Stimulated activated memory B cell treated with anti-CD40 and anti-IgM and Interleukin-4, amounts not matched to agents 10 μg/mL and 1 μg/mL and 100 μg/mL, for 72 hours (primary cell): ENCODE data around the gene OR5H14.
"Not testable (repeated sequence)": the region's sequence is repeated elsewhere in the genome, so short reads cannot be mapped to it uniquely, and the experiment has no call there.

ENCODE experiments used
- ATAC-seq: fragments of 150-1000 bp; cut with Tn5 transposase; 2 replicates; pipeline ENCODE4 v1.10.0; 2021
- H3K27ac Mint-ChIP-seq: one replicate; pipeline ENCODE4 v1.8.0; 2022; ENCODE audit warnings: mild to moderate bottlenecking, mixed read lengths
- H3K27me3 Mint-ChIP-seq: one replicate; pipeline ENCODE4 v1.8.0; 2022; ENCODE audit warnings: mixed read lengths
- H3K36me3 Mint-ChIP-seq: one replicate; pipeline ENCODE4 v1.8.0; 2022; ENCODE audit warnings: mixed read lengths
- H3K4me1 Mint-ChIP-seq: one replicate; pipeline ENCODE4 v1.8.0; 2022; ENCODE audit warnings: mixed read lengths
- H3K4me3 Mint-ChIP-seq: one replicate; pipeline ENCODE4 v1.8.0; 2022; ENCODE audit warnings: mild to moderate bottlenecking, moderate library complexity, mixed read lengths
- H3K9me3 Mint-ChIP-seq: one replicate; pipeline ENCODE4 v1.8.0; 2022; ENCODE audit warnings: mixed read lengths

OR5H14 gene

GRCh38 chr3:98147179-98147578 lies at the start of gene OR5H14:
OR5H14 (plus strand) TSS chr3:98147479; CDS start chr3:98149386, 1,907 bp downstream.
- Mint-ChIP-seq H3K4me3 (no peak within 1 kb of the TSS), H3K4me1 (no peaks in the 10 kb centered on the region), H3K27me3 (no peaks in the 10 kb centered on the region), H3K36me3 (no peaks in the 10 kb centered on the region), H3K9me3 (peaks cover 3% of the 10 kb centered on the region), H3K27ac (no peak within 1 kb of the TSS)
- ATAC-seq, result no peak

- ATAC-seq, result no peak
- Mint-ChIP-seq H3K9me3 (peaks cover 2% of the 10 kb centered on the region), H3K4me1 (no peaks in the 10 kb centered on the region), H3K4me3 (no peak overlapping the region), H3K27me3 (no peaks in the 10 kb centered on the region), H3K27ac (no peak overlapping the region), H3K36me3 (no peaks in the 10 kb centered on the region)
These were observed 47.4 kb upstream of the OR5H14 start for GRCh38 chr3:98099848-98100247.

- Mint-ChIP-seq H3K27me3 (no peaks in the 10 kb centered on the region), H3K4me3 (no peak overlapping the region), H3K36me3 (no peaks in the 10 kb centered on the region), H3K4me1 (no peaks in the 10 kb centered on the region), H3K27ac (no peak overlapping the region), H3K9me3 (peaks cover 6% of the 10 kb centered on the region)
- ATAC-seq, result no peak
These were observed 39.1 kb upstream of the OR5H14 start for GRCh38 chr3:98108162-98108561.

- Mint-ChIP-seq H3K4me3 (no peak overlapping the region), H3K36me3 (no peaks in the 10 kb centered on the region), H3K27ac (no peak overlapping the region), H3K9me3 (peaks cover 6% of the 10 kb centered on the region), H3K4me1 (no peaks in the 10 kb centered on the region), H3K27me3 (no peaks in the 10 kb centered on the region)
- no peak for ATAC-seq
These were observed 37.3 kb upstream of the OR5H14 start for GRCh38 chr3:98109807-98110549.

GRCh38 chr3:98110550-98110908 lies 36.8 kb upstream of the OR5H14 start:
- no peaks in the 10 kb centered on the region for H3K4me1 Mint-ChIP-seq
- no peak overlapping the region for H3K27ac Mint-ChIP-seq
- peaks cover 6% of the 10 kb centered on the region for H3K9me3 Mint-ChIP-seq
- no peaks in the 10 kb centered on the region for H3K27me3 Mint-ChIP-seq
- ATAC-seq, result no peak
- no peak overlapping the region for H3K4me3 Mint-ChIP-seq
- H3K36me3 Mint-ChIP-seq, result no peaks in the 10 kb centered on the region

- peaks cover 11% of the 10 kb centered on the region for H3K9me3 Mint-ChIP-seq
- no peak overlapping the region for H3K4me3 Mint-ChIP-seq
- H3K4me1 Mint-ChIP-seq, result no peaks in the 10 kb centered on the region
- no peaks in the 10 kb centered on the region for H3K36me3 Mint-ChIP-seq
- H3K27ac Mint-ChIP-seq, result no peak overlapping the region
- ATAC-seq, result no peak
- H3K27me3 Mint-ChIP-seq, result peaks cover 14% of the 10 kb centered on the region
These were observed 33.0 kb upstream of the OR5H14 start for GRCh38 chr3:98114264-98114663.

- Mint-ChIP-seq H3K4me1 (no peaks in the 10 kb centered on the region), H3K27ac (no peak overlapping the region), H3K27me3 (peaks cover 14% of the 10 kb centered on the region), H3K9me3 (peaks cover 7% of the 10 kb centered on the region), H3K4me3 (no peak overlapping the region), H3K36me3 (no peaks in the 10 kb centered on the region)
- no peak for ATAC-seq
These were observed 31.6 kb upstream of the OR5H14 start for GRCh38 chr3:98115717-98116116.

- no peak within 1 kb of the TSS for H3K27ac Mint-ChIP-seq
- no peaks in the 10 kb centered on the region for H3K36me3 Mint-ChIP-seq
- peaks cover 3% of the 10 kb centered on the region for H3K9me3 Mint-ChIP-seq
- ATAC-seq, result no peak
- H3K4me1 Mint-ChIP-seq, result no peaks in the 10 kb centered on the region
- no peak within 1 kb of the TSS for H3K4me3 Mint-ChIP-seq
- no peaks in the 10 kb centered on the region for H3K27me3 Mint-ChIP-seq
These were observed 16.9 kb upstream of the OR5H14 start, which contains the start of gene OR5H1 for GRCh38 chr3:98130421-98130820. OR5H1 (plus strand) TSS chr3:98130721; CDS start chr3:98132698, 1,977 bp downstream.

- no peaks in the 10 kb centered on the region for H3K9me3 Mint-ChIP-seq
- ATAC-seq, result no peak
- no peak overlapping the region for H3K4me3 Mint-ChIP-seq
- no peaks in the 10 kb centered on the region for H3K36me3 Mint-ChIP-seq
- H3K4me1 Mint-ChIP-seq, result no peaks in the 10 kb centered on the region
- no peaks in the 10 kb centered on the region for H3K27me3 Mint-ChIP-seq
- no peak overlapping the region for H3K27ac Mint-ChIP-seq
These were observed 10.6 kb upstream of the OR5H14 start for GRCh38 chr3:98136631-98137030.

- ATAC-seq, H3K9me3 Mint-ChIP-seq, H3K27me3 Mint-ChIP-seq, H3K27ac Mint-ChIP-seq, H3K4me1 Mint-ChIP-seq, H3K4me3 Mint-ChIP-seq, H3K36me3 Mint-ChIP-seq: not testable (repeated sequence)
These were observed 9.3 kb upstream of the OR5H14 start for GRCh38 chr3:98137826-98138557.

- H3K9me3 Mint-ChIP-seq, result no peaks in the 10 kb centered on the region
- no peaks in the 10 kb centered on the region for H3K27me3 Mint-ChIP-seq
- no peak for ATAC-seq
- no peak overlapping the region for H3K27ac Mint-ChIP-seq
- H3K36me3 Mint-ChIP-seq, result no peaks in the 10 kb centered on the region
- H3K4me3 Mint-ChIP-seq, result no peak overlapping the region
- H3K4me1 Mint-ChIP-seq, result no peaks in the 10 kb centered on the region
These were observed 6.7 kb upstream of the OR5H14 start for GRCh38 chr3:98140531-98140930.

- ATAC-seq, result no peak
- H3K27me3 Mint-ChIP-seq, result no peaks in the 10 kb centered on the region
- H3K36me3 Mint-ChIP-seq, result no peaks in the 10 kb centered on the region
These were observed 1.5 kb downstream of the OR5H14 start for GRCh38 chr3:98148751-98149150.

GRCh38 chr3:98149456-98149855 lies 2.2 kb downstream of the OR5H14 start:
- ATAC-seq, H3K9me3 Mint-ChIP-seq, H3K4me3 Mint-ChIP-seq, H3K27ac Mint-ChIP-seq, H3K27me3 Mint-ChIP-seq, H3K36me3 Mint-ChIP-seq, H3K4me1 Mint-ChIP-seq: not testable (repeated sequence)

More at GRCh38 chr3:98148751-98149150, 1.5 kb downstream of the OR5H14 start:
- H3K9me3 Mint-ChIP-seq, result peaks cover 6% of the 10 kb centered on the region
- H3K27ac Mint-ChIP-seq, result no peak overlapping the region
- no peaks in the 10 kb centered on the region for H3K4me1 Mint-ChIP-seq
- H3K4me3 Mint-ChIP-seq, result no peak overlapping the region

- no peaks in the 10 kb centered on the region for H3K36me3 Mint-ChIP-seq
- no peak overlapping the region for H3K4me3 Mint-ChIP-seq
- H3K27ac Mint-ChIP-seq, result no peak overlapping the region
- peaks cover 6% of the 10 kb centered on the region for H3K9me3 Mint-ChIP-seq
- no peaks in the 10 kb centered on the region for H3K4me1 Mint-ChIP-seq
- no peak for ATAC-seq
- H3K27me3 Mint-ChIP-seq, result no peaks in the 10 kb centered on the region
These were observed 4.0 kb downstream of the OR5H14 start for GRCh38 chr3:98151241-98151640.

GRCh38 chr3:98166396-98166795 lies 19.1 kb downstream of the OR5H14 start, which contains the start of gene OR5H15:
OR5H15 (plus strand) TSS chr3:98166696; CDS start chr3:98168700, 2,004 bp downstream.
- no peak for ATAC-seq
- Mint-ChIP-seq H3K27ac (no peak within 1 kb of the TSS), H3K27me3 (no peaks in the 10 kb centered on the region), H3K36me3 (no peaks in the 10 kb centered on the region), H3K4me1 (no peaks in the 10 kb centered on the region), H3K4me3 (no peak within 1 kb of the TSS), H3K9me3 (no peaks in the 10 kb centered on the region)

- Mint-ChIP-seq H3K27ac (no peak overlapping the region), H3K9me3 (peaks cover 2% of the 10 kb centered on the region), H3K27me3 (no peaks in the 10 kb centered on the region), H3K4me3 (no peak overlapping the region), H3K36me3 (no peaks in the 10 kb centered on the region), H3K4me1 (no peaks in the 10 kb centered on the region)
- ATAC-seq, result no peak
These were observed 23.8 kb downstream of the OR5H14 start for GRCh38 chr3:98171071-98171470.
